MG63 (cell line): ENCODE measurements around the gene C19orf18. TPM values are rescaled to one million over a fixed set of nuclear protein-coding genes. Genes with fewer than 3 reads are reported as not detected.
A peak's percentile ranks its signal among the peaks of the same experiment; 100 is the strongest.
"Not testable (repeated sequence)": the region's sequence is repeated elsewhere in the genome, so short reads cannot be mapped to it uniquely, and the experiment has no call there.

Experiments used
- DNase-seq: peaks from one replicate; pipeline ENCODE4 v3.0.0-alpha.2; 2020
- H3K27me3 ChIP-seq: fragments of 250-450 bp; sonication (Bioruptor Pico); 2 replicates; pipeline ENCODE4 v1.5.1; 2020; ENCODE audit warnings: mild to moderate bottlenecking, moderate library complexity
- H3K36me3 ChIP-seq: fragments of 250-450 bp; sonication (Bioruptor Pico); 2 replicates; pipeline ENCODE4 v1.5.1; 2020; ENCODE audit warnings: mild to moderate bottlenecking, moderate library complexity
- H3K4me3 ChIP-seq: fragments of 250-450 bp; sonication (Bioruptor Pico); 2 replicates; pipeline ENCODE4 v1.5.1; 2020; ENCODE audit warnings: mild to moderate bottlenecking, moderate library complexity
- H3K9me3 ChIP-seq: fragments of 250-450 bp; sonication (Bioruptor Pico); 2 replicates; pipeline ENCODE4 v1.5.1; 2020; ENCODE audit warnings: mild to moderate bottlenecking, moderate library complexity
- total RNA-seq: library from RNA; depleted of rRNA; stranded (reverse); fragments of >200 nt; shearing (Covaris generic); gene quantifications from 2 replicates; pipeline ENCODE4 v1.2.3, GENCODE V29; 2014; ENCODE audit warnings: low replicate concordance; rRNA removed

The C19orf18 gene
- not detected in 2 replicates for total RNA-seq

DNA sequence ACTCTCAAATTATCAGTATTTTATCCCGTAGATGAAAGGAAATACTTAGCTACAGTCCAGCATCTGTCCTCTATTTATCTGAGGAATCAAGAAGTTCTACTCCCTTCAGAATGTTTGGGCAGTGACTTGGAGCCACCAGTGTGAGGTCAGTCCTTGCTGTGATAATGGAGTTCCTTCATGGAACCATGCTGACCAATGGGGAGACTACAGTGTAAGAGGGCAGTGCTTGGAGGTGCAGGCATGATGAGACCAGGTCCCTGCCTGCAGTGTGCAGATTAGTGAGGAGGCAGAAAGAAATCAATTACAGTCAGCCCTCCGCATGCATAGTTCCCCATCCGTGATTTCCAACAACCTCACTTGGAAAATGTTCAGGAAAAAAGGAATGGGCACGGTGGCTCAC, at the start of gene C19orf18:
Gene C19orf18, minus strand, starts transcription at position 101 of the 400 bp plus-strand sequence. CDS start 102 bp downstream, outside the sequence.
- H3K9me3 ChIP-seq, result peaks cover 62% of the 10 kb centered on the region
- no peak for DNase-seq

GRCh38 chr19:58022283-58022660, 47.9 kb upstream of the C19orf18 start:
- H3K9me3 ChIP-seq, result 0 out of 2 replicates have a peak, but pooled peaks cover 2% of the 10 kb centered on the region

More for the DNA sequence above, at the start of gene C19orf18:
- H3K36me3 ChIP-seq, result peaks cover 23% of the 10 kb centered on the region
- no peaks in the 10 kb centered on the region for H3K27me3 ChIP-seq
- no peak within 1 kb of the TSS for H3K4me3 ChIP-seq

GRCh38 chr19:58021541-58022282, 47.4 kb upstream of the C19orf18 start:
- no peak for DNase-seq
- H3K9me3 ChIP-seq, result 0 out of 2 replicates have a peak, but pooled peaks cover 2% of the 10 kb centered on the region
- H3K36me3 ChIP-seq, result no peaks in the 10 kb centered on the region
- H3K4me3 ChIP-seq, result no peak overlapping the region
- no peaks in the 10 kb centered on the region for H3K27me3 ChIP-seq

More at GRCh38 chr19:58022283-58022660, 47.9 kb upstream of the C19orf18 start:
- H3K4me3 ChIP-seq, result no peak overlapping the region
- no peak for DNase-seq
- no peaks in the 10 kb centered on the region for H3K36me3 ChIP-seq
- no peaks in the 10 kb centered on the region for H3K27me3 ChIP-seq

GRCh38 chr19:58020129-58020528, 45.8 kb upstream of the C19orf18 start:
- Histone ChIP-seq H3K9me3 (no peaks in the 10 kb centered on the region), H3K36me3 (no peaks in the 10 kb centered on the region), H3K4me3 (no peak overlapping the region), H3K27me3 (no peaks in the 10 kb centered on the region)
- no peak for DNase-seq

GRCh38 chr19:58014141-58014540, 39.8 kb upstream of the C19orf18 start:
- Histone ChIP-seq H3K36me3 (no peaks in the 10 kb centered on the region), H3K9me3 (peaks cover 11% of the 10 kb centered on the region; the same call in 1 of the 2 replicates), H3K4me3 (no peak overlapping the region), H3K27me3 (no peaks in the 10 kb centered on the region)
- DNase-seq, result no peak

DNA sequence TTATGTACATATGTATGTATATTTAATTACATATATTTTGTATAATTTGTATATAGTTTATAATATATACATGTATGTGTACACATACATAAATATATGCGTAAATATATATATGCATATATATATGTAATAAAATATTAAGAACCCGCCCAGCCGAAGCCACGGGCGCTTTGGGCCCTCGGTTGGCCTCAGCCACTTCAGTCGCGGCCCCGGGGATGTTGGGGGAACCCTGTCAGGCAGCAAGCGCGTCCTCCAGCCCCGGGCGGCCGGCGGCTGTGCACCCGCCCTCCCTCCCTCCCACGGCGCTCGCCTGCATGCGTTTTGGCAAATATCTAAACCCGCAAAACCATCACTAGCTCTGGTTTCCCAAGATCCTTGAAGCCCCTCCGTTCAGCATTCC, 36.2 kb upstream of the C19orf18 start:
- no peak for DNase-seq
- Histone ChIP-seq H3K36me3 (peaks cover 5% of the 10 kb centered on the region; the same call in 1 of the 2 replicates), H3K27me3 (no peaks in the 10 kb centered on the region), H3K4me3 (no peak overlapping the region), H3K9me3 (peaks cover 33% of the 10 kb centered on the region)

DNA sequence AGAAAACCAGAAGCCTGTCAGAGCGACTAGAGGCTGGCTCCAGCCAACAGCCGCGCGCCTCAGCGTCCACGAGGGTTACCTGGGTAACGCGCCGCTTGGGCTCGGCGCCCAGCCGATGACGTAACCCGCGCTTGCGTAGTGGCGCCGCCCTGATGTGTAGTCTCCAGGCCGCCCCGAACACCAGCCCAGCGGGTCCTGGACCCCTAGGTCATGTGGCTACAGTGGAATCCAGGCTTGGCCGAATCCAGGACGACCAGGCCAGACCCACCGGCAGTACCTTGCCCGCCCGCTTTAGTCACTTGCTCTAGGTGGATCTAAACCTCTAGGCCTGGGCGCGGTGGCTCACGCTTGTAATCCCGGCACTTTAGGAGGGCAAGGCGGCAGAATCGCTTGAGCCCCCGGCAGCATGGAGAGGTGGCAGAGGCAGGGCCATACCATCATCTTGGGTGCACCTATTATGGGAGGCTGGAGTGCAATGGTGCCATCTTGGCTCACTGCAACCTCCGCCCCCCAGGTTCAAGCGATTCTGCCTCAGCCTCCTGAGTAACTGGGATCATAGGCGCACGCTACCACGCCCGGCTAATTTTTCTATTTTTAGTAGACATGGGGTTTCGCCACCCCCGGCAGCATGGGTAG, 35.5 kb upstream of the C19orf18 start:
- peaks cover 39% of the 10 kb centered on the region for H3K9me3 ChIP-seq
- peaks cover 5% of the 10 kb centered on the region for H3K36me3 ChIP-seq
- H3K4me3 ChIP-seq, result no peak overlapping the region
- no peaks in the 10 kb centered on the region for H3K27me3 ChIP-seq
- DNase-seq, result peak; percentile 26

- peaks cover 41% of the 10 kb centered on the region for H3K9me3 ChIP-seq
- H3K4me3 ChIP-seq, result no peak overlapping the region
- no peak for DNase-seq
- no peaks in the 10 kb centered on the region for H3K27me3 ChIP-seq
- peaks cover 8% of the 10 kb centered on the region for H3K36me3 ChIP-seq
These were observed 34.9 kb upstream of the C19orf18 start for GRCh38 chr19:58009301-58009665.

DNA sequence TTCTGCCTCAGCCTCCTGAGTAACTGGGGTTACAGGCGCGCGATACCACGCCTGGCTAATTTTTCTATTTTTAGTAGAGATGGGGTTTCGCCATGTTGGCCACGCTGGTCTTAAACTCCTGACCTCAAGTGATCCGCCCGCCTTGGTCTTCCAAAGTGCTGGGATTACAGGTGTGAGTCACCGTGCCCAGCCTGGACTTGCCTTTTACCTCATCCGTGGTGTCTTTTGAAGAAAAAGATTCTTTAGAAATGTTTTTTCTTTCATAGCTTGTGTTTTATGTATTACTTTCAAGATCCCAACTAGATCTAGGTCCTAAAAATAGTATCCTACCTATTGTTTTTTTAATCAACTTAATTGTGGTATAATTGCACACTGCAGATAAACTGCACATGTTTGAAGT, 34.5 kb upstream of the C19orf18 start:
- H3K36me3 ChIP-seq, DNase-seq, H3K27me3 ChIP-seq, H3K4me3 ChIP-seq: not testable (repeated sequence)
- peaks cover 43% of the 10 kb centered on the region for H3K9me3 ChIP-seq

DNA sequence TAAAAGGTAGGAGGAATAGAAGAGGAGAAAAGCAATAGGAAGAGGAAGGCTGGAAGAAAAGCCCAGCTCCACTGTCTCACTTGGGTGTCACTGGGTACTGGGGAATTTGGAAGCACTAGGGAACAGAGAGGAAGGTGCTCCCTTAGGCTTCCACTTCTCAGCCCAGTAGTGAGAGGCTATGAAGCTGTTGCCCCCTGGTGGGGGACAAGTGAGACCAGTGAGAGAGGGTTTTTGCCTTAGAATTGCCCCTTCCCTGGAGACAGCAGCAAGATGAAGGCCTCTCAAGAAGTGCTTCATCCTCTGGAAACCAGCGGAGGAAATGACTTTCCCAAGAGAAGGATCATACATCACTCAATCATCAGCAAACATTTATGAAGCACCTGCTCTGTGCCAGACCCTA, 33.0 kb upstream of the C19orf18 start:
- Histone ChIP-seq H3K4me3 (no peak overlapping the region), H3K27me3 (no peaks in the 10 kb centered on the region), H3K36me3 (peaks cover 15% of the 10 kb centered on the region), H3K9me3 (peaks cover 59% of the 10 kb centered on the region)
- DNase-seq, result no peak

DNA sequence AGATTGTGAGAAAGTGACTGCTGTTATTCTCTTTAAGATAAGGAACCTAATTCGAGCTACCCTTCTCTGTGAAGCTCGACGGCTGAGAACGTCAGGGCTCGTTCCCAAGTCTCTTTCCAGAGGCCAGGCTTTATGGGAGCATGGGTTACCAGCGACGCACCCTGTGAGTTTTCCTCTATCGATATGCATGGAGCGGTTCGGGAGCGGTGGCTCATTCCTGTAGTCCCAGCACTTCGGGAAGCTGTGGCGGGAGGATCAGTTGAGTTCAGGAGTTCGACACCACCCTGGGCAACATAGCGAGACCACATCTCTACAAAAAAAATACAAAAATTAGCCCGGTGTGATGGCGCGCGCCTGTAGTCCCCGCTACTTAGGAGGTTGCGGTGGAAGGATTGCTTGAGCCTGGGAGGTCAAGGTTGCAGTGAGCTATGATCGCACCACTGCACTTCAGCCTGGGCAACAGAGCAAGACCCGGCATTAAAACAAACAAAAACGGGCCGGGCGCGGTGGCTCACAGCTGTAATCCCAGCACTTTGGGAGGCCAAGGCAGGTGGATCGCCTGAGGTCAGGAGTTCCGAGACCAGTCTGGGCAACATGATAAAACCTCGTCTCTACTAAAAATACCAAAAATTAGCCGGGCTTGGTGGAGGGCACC, 29.0 kb upstream of the C19orf18 start:
- H3K9me3 ChIP-seq, result peaks cover 70% of the 10 kb centered on the region
- DNase-seq, result no peak

DNA sequence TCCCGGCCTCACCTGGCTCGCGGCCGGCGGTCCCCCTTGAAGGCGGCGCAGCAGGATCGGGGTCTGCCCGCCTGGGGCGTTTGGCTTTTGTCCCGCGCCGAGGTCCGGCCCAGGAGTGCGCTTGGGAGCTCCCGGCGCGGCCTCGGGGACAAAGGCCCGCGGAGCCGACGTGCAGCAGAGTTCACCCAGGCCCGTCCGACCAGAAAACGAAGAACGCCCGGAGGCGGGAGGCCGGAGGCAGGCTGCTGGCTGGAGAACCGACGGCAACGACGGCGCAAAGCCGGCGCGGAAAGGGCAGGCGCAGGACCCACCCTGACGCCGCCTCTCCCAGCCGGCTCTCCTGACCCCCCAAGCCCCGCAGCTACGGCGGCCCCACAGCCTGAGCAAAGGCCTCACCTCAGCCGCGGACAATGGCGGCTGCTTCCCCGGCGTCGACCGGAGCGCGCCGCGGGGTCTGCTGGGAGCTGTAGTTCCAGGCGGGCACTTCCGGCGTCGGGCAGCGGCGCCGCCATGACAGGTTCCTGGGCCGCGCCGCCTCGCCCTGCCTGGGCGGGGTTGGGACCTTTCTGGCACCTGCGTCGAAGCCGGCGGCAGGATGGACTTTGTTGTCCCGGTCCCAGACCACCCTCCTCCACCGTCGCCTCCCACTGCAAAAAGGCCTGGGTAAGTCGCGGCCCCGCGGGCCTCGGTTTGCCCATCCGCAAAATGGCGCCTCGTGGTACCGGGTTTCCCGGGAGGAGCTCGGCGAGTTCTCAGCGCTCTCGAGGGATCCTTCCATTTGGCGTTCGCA, 28.2 kb upstream of the C19orf18 start, which contains the start of gene ZNF606:
Gene ZNF606, minus strand, starts transcription at position 437 of the 790 bp plus-strand sequence. CDS start 1,501 bp downstream, outside the sequence.
- H3K36me3 ChIP-seq, result peaks cover 53% of the 10 kb centered on the region
- H3K27me3 ChIP-seq, result no peaks in the 10 kb centered on the region
- peaks cover 69% of the 10 kb centered on the region for H3K9me3 ChIP-seq
- DNase-seq, result peak; percentile 88
- peak within 1 kb of the TSS; percentile 89 for H3K4me3 ChIP-seq

More for the DNA sequence above, 29.0 kb upstream of the C19orf18 start:
- Histone ChIP-seq H3K4me3 (peak overlapping the region; percentile 89), H3K27me3 (no peaks in the 10 kb centered on the region), H3K36me3 (peaks cover 46% of the 10 kb centered on the region)

- no peaks in the 10 kb centered on the region for H3K27me3 ChIP-seq
- peaks cover 59% of the 10 kb centered on the region for H3K36me3 ChIP-seq
- no peak for DNase-seq
- H3K4me3 ChIP-seq, result peak overlapping the region; percentile 89
- peaks cover 70% of the 10 kb centered on the region for H3K9me3 ChIP-seq
These were observed 27.6 kb upstream of the C19orf18 start for GRCh38 chr19:58001895-58002369.

GRCh38 chr19:58000677-58001076, 26.3 kb upstream of the C19orf18 start:
- Histone ChIP-seq H3K36me3 (peaks cover 59% of the 10 kb centered on the region), H3K4me3 (no peak overlapping the region), H3K27me3 (no peaks in the 10 kb centered on the region), H3K9me3 (peaks cover 62% of the 10 kb centered on the region)
- DNase-seq, result no peak

GRCh38 chr19:57992841-57993240, 18.5 kb upstream of the C19orf18 start:
- Histone ChIP-seq H3K4me3 (no peak overlapping the region), H3K9me3 (peaks cover 22% of the 10 kb centered on the region), H3K27me3 (no peaks in the 10 kb centered on the region), H3K36me3 (peaks cover 52% of the 10 kb centered on the region)
- DNase-seq, result no peak

DNA sequence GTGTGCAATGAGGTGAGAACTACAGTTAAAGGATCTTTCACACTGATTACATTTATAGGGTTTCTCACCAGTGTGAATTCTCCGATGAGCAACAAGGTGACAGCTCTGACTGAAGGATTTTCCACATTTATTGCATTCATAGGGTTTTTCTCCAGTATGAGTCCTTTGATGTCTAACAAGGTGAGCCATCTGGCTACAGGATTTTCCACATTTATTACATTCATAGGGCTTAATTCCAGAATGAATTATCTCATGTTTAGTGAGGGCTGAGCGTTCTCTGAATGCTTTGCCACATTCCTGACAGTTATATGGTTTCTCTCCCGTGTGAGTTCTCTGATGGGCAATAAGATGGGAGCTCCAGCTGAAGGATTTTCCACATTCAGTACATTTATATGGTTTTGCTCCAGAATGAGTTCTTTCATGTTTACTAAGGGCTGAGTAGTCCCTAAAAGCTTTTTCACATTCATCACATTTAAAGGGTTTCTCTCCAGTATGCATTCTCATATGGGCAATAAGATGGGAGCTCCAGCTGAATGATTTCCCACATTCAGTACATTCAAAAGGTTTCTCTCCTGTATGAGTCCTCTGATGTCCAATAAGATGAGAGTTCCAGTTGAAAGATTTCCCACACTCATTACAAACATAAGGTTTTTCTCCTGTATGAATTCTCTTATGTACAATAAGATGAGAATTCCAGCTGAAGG, 4.4 kb upstream of the C19orf18 start:
- Histone ChIP-seq H3K4me3 (no peak overlapping the region), H3K27me3 (no peaks in the 10 kb centered on the region), H3K36me3 (peaks cover 66% of the 10 kb centered on the region), H3K9me3 (peaks cover 83% of the 10 kb centered on the region)
- no peak for DNase-seq
